SU-DHL-6 (cell line): ENCODE data around the gene SDK1.

Source experiments
- CTCF ChIP-seq: fragments of 200-600 bp; sonication (generic); IDR thresholded peaks from one replicate; pipeline ENCODE4 v1.5.1; 2017; ENCODE audit warnings: antibody characterized with exemption, mild to moderate bottlenecking, low read length, moderate library complexity; ENCODE audit not compliant: insufficient read depth, poor library complexity, severe bottlenecking
- EZH2phosphoT487 ChIP-seq: fragments of 200-600 bp; sonication (generic), shearing (Covaris generic); conservative IDR thresholded peaks from 2 replicates; pipeline ENCODE4 v1.6.1; 2018; ENCODE audit warnings: mild to moderate bottlenecking, antibody characterized with exemption, low read length, moderate library complexity, mixed read lengths

- TF ChIP-seq CTCF, result no peak
- TF ChIP-seq EZH2phosphoT487, result no peak
These were observed 658.3 kb downstream of the SDK1 start for GRCh38 chr7:3959364-3959763.
